Measurements from ENCODE around the gene DDB1. TPM values are rescaled to one million over a fixed set of nuclear protein-coding genes. Genes with fewer than 3 reads are reported as not detected.

Gene DDB1
- total RNA-seq, 4 donors from 2014 or later = 175 to 215 (median 189) TPM

GRCh38 chr11:61315260-61315659 is 17.6 kb downstream of the DDB1 start:
- Histone ChIP-seq H3K27ac (no peak overlapping the region), H3K4me3 (no peak overlapping the region), H3K4me1 (no peaks in the 10 kb centered on the region), H3K36me3 (peaks cover 0 to 95% of the 10 kb centered on the region in 2 donors), H3K9me3 (no peaks in the 10 kb centered on the region), H3K27me3 (no peaks in the 10 kb centered on the region)
- intact Hi-C loops (cut with DNase I; ENCODE audit: low total_unique reads) (no loop called here), in situ Hi-C loops (cut with MboI; ENCODE audit: low sequenced_read_pairs in 4 of 4) (no loop called here)
- no peak for ATAC-seq
- no peak for DNase-seq
- TF ChIP-seq POLR2A (IDR thresholded peaks at IDR 0.05) (no peak), CTCF (IDR thresholded peaks at IDR 0.05 in 4 of 5, conservative IDR thresholded peaks at IDR 0.05 in 1 of 5) (no peak)

- no peaks in the 10 kb centered on the region for H3K9me3 ChIP-seq
- peaks cover 3 to 98% of the 10 kb centered on the region in 2 donors for H3K36me3 ChIP-seq
- intact Hi-C loops (cut with DNase I; ENCODE audit: low total_unique reads) = no loop called here
- no peaks in the 10 kb centered on the region for H3K4me1 ChIP-seq
- TF ChIP-seq CTCF (IDR thresholded peaks at IDR 0.05 in 4 of 5, conservative IDR thresholded peaks at IDR 0.05 in 1 of 5) = no peak
- no peak for TF ChIP-seq POLR2A (IDR thresholded peaks at IDR 0.05)
- DNase-seq = no peak
- H3K27me3 ChIP-seq = no peaks in the 10 kb centered on the region
- H3K27ac ChIP-seq = no peak overlapping the region
- in situ Hi-C loops (cut with MboI; ENCODE audit: low sequenced_read_pairs in 4 of 4) = no loop called here
- ATAC-seq = no peak
- H3K4me3 ChIP-seq = no peak overlapping the region
These were observed 22.2 kb downstream of the DDB1 start for GRCh38 chr11:61310749-61311148.

- Histone ChIP-seq H3K27ac (no peak overlapping the region), H3K4me1 (no peaks in the 10 kb centered on the region), H3K4me3 (no peak overlapping the region), H3K27me3 (no peaks in the 10 kb centered on the region), H3K9me3 (no peaks in the 10 kb centered on the region), H3K36me3 (peaks cover 3 to 99% of the 10 kb centered on the region in 2 donors)
- in situ Hi-C loops (cut with MboI; ENCODE audit: low sequenced_read_pairs in 4 of 4) (no loop called here), intact Hi-C loops (cut with DNase I; ENCODE audit: low total_unique reads) (no loop called here)
- TF ChIP-seq CTCF (IDR thresholded peaks at IDR 0.05 in 4 of 5, conservative IDR thresholded peaks at IDR 0.05 in 1 of 5) = no peak
- TF ChIP-seq POLR2A (IDR thresholded peaks at IDR 0.05) = no peak
- DNase-seq (no peak), ATAC-seq (no peak)
These were observed 23.2 kb downstream of the DDB1 start for GRCh38 chr11:61309739-61310138.

GRCh38 chr11:61309141-61309540 is 23.8 kb downstream of the DDB1 start:
- Histone ChIP-seq H3K36me3 (peaks cover 3 to 98% of the 10 kb centered on the region in 2 donors), H3K4me3 (no peak overlapping the region), H3K4me1 (no peaks in the 10 kb centered on the region), H3K27ac (no peak overlapping the region), H3K27me3 (no peaks in the 10 kb centered on the region), H3K9me3 (no peaks in the 10 kb centered on the region)
- in situ Hi-C loops (cut with MboI; ENCODE audit: low sequenced_read_pairs in 4 of 4) (no loop called here), intact Hi-C loops (cut with DNase I; ENCODE audit: low total_unique reads) (no loop called here)
- TF ChIP-seq POLR2A (IDR thresholded peaks at IDR 0.05) (no peak), CTCF (IDR thresholded peaks at IDR 0.05 in 4 of 5, conservative IDR thresholded peaks at IDR 0.05 in 1 of 5) (no peak)
- ATAC-seq = no peak
- DNase-seq = no peak

GRCh38 chr11:61307354-61307753 is 25.6 kb downstream of the DDB1 start:
- ATAC-seq (no peak), DNase-seq (no peak)
- H3K36me3 ChIP-seq = peaks cover 3 to 95% of the 10 kb centered on the region in 2 donors
- H3K4me1 ChIP-seq = no peaks in the 10 kb centered on the region
- intact Hi-C loops (cut with DNase I; ENCODE audit: low total_unique reads) (no loop called here), in situ Hi-C loops (cut with MboI; ENCODE audit: low sequenced_read_pairs in 4 of 4) (no loop called here)
- no peaks in the 10 kb centered on the region for H3K27me3 ChIP-seq
- H3K9me3 ChIP-seq = no peaks in the 10 kb centered on the region
- TF ChIP-seq CTCF (IDR thresholded peaks at IDR 0.05 in 4 of 5, conservative IDR thresholded peaks at IDR 0.05 in 1 of 5) (no peak), POLR2A (IDR thresholded peaks at IDR 0.05) (no peak)
- no peak overlapping the region for H3K4me3 ChIP-seq
- no peak overlapping the region for H3K27ac ChIP-seq

Measured in gastrocnemius medialis (tissue), 4 donors.